HG02623 (cell line): Measurements from ENCODE around the gene ZACN.
"Not testable (repeated sequence)": the region's sequence is repeated elsewhere in the genome, so short reads cannot be mapped to it uniquely, and the experiment has no call there.

Experiments
- ATAC-seq: cut with Tn5 transposase; IDR thresholded peaks from one replicate; pipeline ENCODE4 v1.9.1; 2021; ENCODE audit warnings: moderate library complexity; ENCODE audit not compliant: unreplicated experiment

Gene ZACN

DNA sequence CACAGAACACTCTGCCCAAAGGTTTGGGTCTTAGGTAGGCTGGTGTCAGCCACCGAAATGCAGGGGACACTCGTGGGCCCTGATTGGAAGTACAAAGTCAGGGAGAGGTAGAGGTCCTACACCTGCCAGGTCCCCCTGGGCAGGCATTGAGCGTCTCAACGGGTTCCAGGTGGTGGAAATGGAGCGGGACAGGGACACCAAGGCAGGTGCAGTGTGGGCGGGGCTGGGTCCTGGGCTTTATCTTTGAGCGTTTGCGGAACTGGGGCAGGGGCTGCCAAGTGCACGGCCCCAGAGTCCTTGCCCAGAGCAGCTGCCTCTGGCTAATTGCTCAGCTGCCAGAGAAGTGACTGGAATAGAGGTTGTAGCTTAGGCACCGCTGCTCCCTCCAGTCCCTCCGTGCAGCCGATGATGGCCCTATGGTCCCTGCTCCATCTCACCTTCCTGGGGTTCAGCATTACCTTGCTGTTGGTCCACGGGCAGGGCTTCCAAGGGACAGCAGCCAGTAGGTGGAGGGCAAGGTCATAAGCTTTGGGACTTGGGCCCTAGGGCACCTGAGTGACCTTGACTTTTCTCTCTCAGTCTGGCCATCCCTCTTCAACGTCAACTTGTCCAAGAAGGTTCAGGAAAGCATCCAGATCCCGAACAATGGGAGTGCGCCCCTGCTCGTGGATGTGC is at the start of gene ZACN:
TSS of gene ZACN (plus strand) at position 323 of the 675 bp plus-strand sequence. CDS start at position 406, 83 bp downstream.
- no peak for ATAC-seq

DNA sequence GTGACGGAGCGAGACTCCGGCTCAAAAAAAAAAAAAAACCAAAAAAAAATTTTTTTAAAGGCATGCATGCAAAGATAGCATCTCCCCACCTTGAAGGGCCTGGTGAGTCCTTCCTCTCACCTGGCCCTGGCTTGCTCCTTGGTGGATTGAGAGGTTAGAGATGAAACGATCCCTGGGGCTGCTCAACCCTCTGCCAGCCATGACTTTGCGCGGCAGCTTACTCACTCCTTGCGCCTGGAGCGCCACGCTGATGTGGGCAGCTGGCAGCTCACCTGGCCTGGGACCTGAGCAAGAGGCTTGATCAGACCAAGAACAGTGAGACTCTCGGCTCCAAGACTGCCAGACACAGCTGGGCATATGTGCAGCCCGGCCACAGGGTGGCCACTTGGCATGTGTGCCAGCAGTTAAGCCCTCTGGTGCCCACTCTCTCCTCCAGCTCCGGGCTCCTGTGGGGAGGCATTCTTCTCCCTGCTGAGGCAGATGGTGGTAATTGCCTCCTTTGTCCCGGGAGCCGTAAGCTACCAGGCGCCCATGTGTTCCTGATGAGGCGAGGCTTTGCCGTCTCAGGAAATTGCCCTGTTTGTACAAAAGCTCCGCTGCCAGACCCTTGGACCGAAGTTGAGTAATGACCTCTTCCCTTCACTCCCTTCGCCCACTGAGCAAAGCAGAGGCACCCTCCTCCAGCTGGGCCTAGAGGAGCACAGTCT is 46.8 kb upstream of the ZACN start:
- no peak for ATAC-seq

DNA sequence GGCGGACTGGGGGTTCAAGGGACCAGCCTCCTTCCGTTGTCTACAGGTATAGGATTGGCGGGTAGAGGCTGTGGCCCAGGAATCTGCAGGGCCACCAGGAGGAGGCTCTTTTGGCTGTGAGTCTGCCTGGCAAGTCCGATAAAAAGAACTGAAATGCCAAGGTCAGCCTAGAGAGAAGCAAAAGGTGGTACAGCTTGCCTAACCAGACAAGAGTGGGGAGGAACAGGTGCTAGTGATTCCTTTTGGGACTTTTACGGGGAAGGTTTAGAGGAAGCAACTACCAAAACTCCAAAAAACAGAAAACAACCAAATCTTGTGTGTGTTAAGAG is 46.2 kb upstream of the ZACN start:
- no peak for ATAC-seq

DNA sequence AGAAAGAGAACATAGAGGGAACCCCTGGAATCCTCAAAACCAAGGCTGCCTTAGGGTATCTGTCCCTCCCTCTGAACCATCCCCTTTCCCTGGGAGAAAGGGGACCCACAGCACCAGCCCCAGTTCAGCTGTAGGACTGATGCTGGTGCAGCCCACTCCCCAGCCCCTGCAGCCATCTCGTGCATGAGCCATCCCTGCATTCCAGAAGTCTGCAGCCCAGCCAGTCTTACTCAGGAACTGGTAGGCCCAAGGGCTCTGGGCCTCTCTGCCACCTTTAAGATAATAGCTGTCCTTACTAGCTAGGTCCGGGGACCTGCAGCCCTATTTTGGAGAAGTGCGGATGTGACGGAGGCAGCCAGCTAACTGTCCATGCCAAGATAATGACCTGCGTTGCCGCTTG is 45.8 kb upstream of the ZACN start:
- ATAC-seq, result no peak

DNA sequence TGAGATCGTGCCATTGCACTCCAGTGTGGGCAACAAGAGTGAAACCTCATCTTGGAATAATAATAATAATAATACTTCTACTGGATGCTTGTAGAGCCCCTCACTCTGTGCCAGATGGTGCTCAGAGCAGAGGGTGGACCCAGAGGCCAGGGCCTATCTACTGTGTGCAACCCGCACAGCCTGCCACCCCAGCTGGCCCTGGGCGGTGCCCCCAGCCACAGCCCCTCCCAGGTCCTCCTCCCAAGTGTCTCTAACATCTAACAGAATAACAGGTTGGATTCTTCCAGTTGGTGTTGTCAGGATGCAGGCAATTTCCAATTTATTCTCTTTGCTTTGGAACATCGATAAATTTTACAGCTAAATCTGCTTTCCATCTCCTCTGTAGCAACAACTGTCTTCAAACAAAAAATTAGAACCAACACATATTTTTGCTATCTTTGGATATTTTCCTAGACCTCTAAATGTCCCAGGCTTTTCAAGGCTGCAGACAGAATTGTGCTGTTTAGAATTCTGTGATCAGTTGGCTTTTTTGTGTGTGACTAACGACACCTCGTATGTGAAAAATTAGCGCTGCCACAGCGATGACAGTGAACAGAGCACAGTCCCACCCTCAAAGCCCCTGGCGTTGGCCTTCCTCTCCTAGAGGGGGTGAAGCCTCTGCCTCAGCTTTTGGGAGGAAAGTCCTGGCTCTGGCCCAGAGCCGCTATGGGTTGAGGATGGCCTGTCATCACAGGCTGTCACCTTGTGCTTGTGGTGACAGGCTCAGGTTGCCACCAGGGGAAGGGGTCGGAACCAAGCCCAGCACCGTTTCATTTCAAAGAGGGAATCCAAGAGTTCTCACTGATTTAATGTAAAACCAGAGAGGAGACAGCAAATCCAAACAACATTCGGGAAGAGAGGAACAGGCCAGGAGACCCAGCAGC is 44.3 kb upstream of the ZACN start:
- no peak for ATAC-seq

DNA sequence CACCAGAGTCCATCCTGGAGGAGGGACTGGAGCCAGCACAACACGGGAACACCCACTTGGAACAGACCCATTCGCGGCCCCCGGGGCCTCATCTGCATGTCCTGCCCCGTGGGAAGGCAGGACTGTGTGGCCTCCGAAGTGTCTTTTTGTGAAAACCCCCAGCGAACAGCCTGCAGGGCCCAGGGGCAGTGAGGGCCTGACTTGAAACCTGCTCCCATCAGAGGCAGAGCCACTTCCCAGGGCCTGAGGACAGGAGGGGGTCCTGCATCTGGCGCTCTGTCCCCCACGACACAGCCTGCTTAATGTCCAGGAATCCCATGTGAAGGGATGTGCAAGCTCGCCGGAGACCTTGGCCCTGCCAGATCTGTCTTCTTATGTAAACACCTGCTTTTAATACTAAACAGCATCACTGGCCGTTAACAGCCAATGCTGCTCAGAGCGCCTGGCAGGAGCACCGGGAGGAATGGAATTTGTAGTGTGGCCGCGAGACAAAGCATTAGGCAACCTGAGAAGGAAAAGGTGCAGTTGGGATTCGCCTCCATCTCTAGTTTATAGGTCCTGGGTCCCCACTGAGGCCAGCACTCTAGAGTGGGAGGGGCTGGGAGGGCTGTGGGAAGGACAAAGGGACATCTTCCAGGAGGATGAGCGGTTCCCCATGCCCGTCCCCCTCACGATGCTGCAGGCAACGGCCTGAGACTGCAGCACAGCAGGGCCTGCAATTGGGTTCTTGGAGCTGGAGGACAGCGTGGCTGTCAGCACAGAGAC is 42.3 kb upstream of the ZACN start:
- ATAC-seq, result no peak

DNA sequence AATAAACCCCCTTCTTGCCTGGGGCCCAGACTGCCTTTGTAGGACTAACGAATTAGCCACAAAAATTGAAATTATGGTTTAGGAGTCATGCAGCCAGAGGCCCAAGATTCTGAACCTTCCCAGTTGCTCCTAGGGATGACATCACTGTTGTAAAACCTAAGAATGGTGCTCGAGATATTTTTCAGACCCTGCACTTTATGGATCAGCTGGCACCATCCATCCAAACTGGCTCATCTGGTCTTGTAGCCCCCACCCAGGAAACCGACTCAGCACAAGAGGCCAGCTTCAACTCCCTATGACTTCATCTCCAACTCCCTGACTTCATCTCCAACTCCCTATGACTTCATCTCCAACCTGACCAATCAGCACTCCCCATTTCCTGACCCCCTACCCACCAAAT is 40.9 kb upstream of the ZACN start:
- ATAC-seq, result no peak

DNA sequence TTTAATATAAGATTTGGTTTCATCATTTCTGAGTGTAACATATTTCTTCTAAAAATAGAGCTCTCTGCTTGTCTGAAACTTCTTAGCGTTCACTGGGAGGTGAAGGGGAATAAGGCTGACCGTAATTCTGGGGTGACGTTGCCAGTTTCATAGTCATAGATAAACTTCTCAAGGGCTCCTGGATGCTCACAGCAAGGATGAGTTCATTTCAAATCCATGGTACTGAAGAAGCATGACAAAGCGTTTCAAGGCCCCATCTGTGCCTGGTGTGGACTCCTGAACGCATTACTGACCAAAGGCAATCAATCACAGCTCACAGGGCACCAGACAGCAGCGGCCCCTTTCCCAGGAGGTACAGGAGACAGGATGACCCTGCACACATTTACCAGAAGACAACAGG is 39.9 kb upstream of the ZACN start:
- no peak for ATAC-seq

DNA sequence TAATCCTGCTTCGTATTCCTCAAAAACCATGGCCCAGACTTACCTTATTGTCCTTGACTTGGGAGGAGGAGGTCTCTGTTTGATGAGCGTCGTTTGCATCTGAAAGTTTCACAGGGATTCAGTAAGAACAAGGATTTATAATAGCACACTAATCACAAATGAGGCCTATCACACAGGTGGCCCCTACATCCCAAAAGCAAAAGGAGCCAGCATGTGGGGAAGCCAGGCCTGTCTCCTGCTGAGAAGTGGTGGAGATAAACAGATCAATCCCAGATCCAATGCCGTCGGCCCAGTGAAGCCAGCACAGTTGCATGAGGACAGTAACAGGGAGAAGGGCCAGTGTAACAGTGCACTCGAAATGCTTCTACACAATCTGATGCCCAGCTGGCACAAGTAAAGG is 38.6 kb upstream of the ZACN start:
- no peak for ATAC-seq

DNA sequence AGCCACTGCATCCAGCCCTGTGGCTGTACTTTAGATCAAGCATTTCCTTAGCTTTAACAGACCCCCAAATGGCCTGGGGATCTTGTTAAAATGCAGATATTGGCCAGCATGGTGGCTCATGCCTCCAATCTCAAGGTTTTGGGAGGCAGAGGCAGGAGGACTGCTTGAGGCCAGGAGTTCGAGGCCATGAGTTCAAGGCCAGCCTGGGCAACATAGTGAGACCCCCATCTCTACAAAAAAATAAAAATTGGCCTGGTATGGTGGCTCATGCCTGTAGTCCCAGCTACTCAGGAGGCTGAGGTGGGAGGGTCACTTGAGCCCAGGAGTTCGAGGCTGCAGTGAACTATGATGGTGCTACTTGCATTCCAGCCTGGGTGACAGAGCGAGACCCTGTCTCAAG is 36.1 kb upstream of the ZACN start:
- not testable (repeated sequence) for ATAC-seq

DNA sequence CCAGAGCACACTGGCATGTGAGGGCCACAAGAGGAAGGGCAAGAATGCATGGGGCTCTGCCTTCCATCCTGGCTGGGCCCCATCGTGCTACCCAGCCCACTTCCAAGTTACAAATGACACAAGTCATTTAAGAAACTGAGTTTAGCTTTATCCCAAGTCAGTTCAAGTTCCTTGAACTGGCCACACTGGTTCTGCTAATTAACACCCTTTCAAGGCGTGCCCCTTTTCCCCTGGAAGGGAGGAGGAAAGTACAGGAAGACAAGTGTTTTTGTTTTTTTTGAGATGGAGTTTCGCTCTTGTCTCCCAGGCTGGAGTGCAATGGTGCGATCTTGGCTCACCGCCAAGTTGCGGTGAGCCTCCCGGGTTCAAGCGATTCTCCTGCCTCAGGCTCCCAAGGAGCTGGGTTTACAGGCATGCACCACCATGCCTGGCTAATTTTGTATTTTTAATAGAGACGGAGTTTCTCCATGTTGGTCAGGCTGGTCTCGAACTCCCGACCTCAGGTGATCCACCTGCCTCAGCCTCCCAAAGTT is 34.4 kb upstream of the ZACN start:
- not testable (repeated sequence) for ATAC-seq

DNA sequence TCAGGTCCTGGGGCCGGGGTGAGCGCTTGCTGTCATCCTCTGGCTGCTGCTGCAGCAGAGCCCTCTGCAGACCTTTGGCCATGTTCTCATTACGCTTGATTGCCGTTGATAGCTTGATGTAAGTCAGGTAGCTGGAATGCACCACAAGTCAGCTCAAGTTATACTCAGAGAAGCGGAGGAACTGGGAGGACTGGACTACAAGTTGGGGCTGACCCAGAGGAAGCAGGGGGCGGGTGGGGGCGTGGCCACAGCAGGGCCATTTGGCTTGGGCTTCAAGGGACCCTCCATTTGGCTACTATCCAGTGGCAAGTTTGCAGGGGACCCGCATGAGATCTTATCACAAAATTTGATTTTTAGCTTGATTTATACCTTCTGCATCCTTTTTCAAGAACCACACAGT is 32.9 kb upstream of the ZACN start:
- ATAC-seq, result no peak

DNA sequence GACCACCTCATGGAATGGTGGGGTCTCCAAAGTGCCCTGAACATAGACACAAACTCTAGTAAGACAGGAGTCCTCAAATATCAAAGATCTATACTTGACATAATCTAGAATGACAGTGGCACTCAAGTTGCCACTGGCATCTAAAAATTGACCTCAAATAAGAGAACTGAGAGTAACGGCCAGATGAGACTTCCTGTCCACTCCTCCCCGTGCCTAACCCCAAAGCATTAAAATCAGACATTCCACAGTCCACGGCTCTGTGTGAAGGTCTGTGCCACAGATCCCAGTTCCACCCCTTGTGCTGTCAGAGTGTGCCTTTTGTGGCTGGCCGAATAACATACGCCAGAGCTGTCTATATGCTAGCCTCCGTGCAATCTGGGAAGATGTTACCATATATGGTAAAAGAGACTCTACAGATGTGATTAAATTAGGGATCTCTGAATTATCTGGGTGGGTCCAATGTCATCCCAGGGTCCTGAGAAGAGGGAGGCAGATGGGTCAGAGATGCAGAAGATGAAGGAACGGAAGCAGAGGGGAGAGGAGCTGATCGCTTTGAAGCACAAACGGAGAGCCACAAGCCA is 30.9 kb upstream of the ZACN start:
- ATAC-seq, result no peak

DNA sequence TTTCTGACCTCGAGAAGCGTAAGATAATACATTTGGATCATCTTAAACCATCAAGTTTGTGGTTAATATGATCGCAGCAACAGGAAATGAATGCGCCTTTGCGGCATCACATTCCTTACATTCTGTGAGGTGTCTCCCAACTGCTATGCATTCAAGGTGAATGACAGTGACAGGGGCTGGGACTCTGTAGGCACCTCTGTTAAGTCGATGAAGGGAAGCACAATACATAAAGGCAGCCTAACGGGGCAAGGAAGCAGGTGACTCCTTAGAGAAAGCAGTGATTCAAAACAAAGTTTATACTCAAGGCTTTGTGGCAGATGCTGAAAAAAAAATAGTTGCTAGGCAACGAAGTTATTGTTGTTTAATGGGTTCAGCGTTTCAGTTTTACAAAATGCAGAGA is 30.3 kb upstream of the ZACN start:
- no peak for ATAC-seq

DNA sequence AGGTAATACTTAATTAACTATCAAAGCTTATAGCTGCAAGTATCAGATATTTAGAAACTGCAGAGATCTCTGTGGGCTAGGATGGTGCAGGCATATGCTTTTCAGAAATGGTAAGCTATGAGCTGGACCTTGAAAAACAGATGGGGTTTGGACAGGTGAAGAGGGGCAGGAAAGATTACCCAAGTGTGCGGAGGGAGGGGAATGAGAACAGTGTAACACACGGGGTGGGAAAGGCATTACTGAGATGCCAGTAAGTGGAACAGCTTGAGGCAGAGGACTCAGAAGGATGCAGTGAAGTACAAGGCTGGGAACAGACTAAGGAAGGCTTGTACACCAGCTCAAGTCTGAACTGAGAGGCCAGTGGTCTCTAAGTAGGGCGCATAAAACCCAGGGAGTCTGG is 29.7 kb upstream of the ZACN start:
- ATAC-seq, result no peak

DNA sequence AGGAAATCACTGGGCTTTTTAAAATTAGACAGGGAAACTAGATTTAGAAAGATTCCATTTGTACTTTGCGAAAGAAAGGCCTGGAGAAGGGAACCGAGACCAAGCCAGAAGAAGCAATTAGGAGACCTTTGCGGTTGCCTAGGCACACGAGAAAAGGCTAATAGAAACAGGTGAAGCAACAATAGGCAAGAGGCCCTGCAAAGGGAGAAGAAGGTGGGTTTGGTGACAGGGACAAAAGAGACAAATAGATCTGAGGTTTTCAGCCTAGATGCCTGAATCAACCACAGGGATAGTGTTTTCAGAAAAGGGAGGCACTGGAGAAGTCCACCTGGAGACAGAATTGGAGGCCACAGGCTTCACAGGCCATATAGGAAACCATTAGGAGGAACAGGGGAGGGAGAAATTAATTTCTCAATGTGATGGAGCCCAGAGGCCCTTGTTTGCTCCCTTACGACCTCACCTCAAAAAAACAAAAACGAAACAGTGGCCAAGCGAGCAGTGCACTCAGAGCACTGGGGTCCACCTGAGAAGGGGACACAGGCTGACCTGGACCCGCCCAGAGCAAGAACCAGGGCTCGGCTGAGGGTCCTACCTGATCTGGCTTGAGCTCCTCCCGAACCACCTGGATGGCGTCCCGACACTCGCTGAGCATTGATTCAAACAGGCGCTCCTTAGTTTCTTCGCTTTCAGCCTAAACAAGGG is 29.0 kb upstream of the ZACN start:
- ATAC-seq, result no peak

DNA sequence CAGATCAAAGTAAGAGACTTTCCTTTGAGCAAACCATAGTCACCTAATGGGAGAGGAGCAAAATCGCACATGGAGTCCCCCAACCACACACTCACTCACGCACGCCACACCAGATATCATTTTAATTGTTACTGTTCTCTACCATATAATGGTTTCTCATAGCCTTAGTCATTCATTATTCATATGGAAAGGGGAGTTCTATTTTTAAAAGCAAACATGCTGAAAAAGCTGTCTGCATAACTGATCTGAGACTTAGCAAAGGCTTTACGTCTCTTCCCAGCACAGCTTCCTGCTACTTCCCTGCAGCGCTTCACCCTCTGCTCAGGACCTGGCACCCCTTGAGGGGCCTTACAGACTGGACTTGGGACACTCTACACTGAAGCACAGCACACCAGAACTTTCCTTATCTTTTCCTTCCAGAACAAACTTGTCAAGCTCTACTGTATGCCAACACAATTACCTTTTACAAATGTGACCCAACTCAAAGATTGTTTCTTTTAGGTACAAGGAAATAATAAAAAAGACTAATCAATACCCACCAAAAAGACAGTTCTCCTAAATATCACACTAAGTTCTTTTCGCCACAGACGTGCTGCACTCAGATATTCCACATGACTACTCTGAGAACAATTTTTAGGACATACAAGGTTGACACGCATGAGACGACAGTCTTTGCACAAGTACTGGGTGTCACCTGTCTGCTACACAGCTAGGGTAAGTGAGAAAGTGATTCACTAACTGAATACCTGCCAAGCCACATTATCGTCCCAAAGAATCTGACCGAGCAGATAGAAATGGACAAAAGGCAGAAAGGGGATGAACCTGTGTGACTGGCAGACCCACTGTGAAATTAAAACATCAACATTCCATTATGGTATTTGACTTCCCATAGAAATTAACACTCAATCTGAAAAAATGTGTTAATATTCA is 28.2 kb upstream of the ZACN start:
- no peak for ATAC-seq

DNA sequence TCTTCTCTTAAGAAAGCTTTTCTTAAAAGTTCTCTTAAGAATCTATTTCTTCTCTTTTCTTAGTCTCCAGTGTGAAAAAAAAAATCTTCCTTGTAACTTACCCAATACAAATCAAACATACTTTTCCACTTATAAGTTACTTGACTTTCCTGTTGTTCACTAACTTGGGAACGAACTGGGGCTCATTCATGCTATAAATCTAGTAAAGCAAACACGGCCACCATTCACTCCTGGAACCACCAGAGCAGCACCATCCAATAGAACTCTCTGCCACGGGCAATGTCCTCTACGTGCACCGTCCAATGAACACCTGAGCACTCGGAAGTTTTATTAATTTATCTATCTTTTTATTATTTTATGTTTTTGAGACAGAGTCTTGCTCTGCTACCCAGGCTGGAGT is 27.4 kb upstream of the ZACN start:
- ATAC-seq, result no peak
